ENCODE data around the gene NT5DC1.

Gene NT5DC1

GRCh38 chr6:116221067-116221466, 120.4 kb downstream of the NT5DC1 start:
- in situ Hi-C loops (cut with HindIII; ENCODE audit: low pct_ligation_motif_present, low sequenced_read_pairs) = no loop called here
- no peak for TF ChIP-seq CTCF (IDR thresholded peaks at IDR 0.05; ENCODE audit: low read depth, low read length, missing control alignments)
- DNase-seq = no peak
- Histone ChIP-seq H3K36me3 (replicated peaks) (no peaks in the 10 kb centered on the region), H3K27ac (no peak overlapping the region), H3K4me3 (ENCODE audit: low read depth, low read length) (no peak overlapping the region), H3K27me3 (replicated peaks) (no peaks in the 10 kb centered on the region)

DNA sequence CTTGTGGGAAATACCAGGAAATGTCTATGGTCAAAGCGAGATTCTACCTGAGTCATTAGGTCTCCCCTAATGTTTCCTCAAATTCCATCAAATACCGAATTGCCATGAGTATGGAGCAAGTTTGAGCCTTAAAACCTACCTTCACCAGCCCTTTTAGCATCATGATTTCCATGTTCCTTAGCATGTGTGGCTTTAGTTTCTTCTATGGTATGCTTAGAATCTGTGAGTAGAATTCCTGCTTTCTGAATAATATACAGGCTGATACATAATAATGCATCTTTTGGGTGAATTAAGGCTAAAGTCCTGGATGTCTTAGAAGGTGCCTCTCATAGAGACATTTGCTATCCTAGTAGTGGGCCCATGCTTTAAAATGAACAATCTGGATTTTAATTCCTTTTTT, 121.3 kb downstream of the NT5DC1 start:
- no peaks in the 10 kb centered on the region for H3K36me3 ChIP-seq (replicated peaks)
- no peak overlapping the region for H3K27ac ChIP-seq
- in situ Hi-C loops (cut with HindIII; ENCODE audit: low pct_ligation_motif_present, low sequenced_read_pairs) = no loop called here
- no peak for DNase-seq
- no peaks in the 10 kb centered on the region for H3K27me3 ChIP-seq (replicated peaks)
- no peak for TF ChIP-seq CTCF (IDR thresholded peaks at IDR 0.05; ENCODE audit: low read depth, low read length, missing control alignments)
- H3K4me3 ChIP-seq (ENCODE audit: low read depth, low read length) = no peak overlapping the region

- Histone ChIP-seq H3K27me3 (replicated peaks) (no peaks in the 10 kb centered on the region), H3K36me3 (replicated peaks) (no peaks in the 10 kb centered on the region), H3K27ac (no peak overlapping the region), H3K4me3 (ENCODE audit: low read depth, low read length) (no peak overlapping the region)
- in situ Hi-C loops (cut with HindIII; ENCODE audit: low pct_ligation_motif_present, low sequenced_read_pairs) = no loop called here
- no peak for TF ChIP-seq CTCF (IDR thresholded peaks at IDR 0.05; ENCODE audit: low read depth, low read length, missing control alignments)
- DNase-seq = no peak
Observed at GRCh38 chr6:116223355-116223754, 122.7 kb downstream of the NT5DC1 start.

GRCh38 chr6:116229287-116229913, 128.7 kb downstream of the NT5DC1 start:
- Histone ChIP-seq H3K27ac (no peak overlapping the region), H3K27me3 (replicated peaks) (no peaks in the 10 kb centered on the region), H3K4me3 (ENCODE audit: low read depth, low read length) (peak overlapping the region; percentile 57), H3K36me3 (replicated peaks) (no peaks in the 10 kb centered on the region)
- in situ Hi-C loops (cut with HindIII; ENCODE audit: low pct_ligation_motif_present, low sequenced_read_pairs) = no loop called here
- DNase-seq = peak; percentile 95
- no peak for TF ChIP-seq CTCF (IDR thresholded peaks at IDR 0.05; ENCODE audit: low read depth, low read length, missing control alignments)

- no peak for TF ChIP-seq CTCF (IDR thresholded peaks at IDR 0.05; ENCODE audit: low read depth, low read length, missing control alignments)
- H3K27me3 ChIP-seq (replicated peaks) = no peaks in the 10 kb centered on the region
- DNase-seq = no peak
- H3K4me3 ChIP-seq (ENCODE audit: low read depth, low read length) = no peak overlapping the region
- H3K27ac ChIP-seq = no peak overlapping the region
- in situ Hi-C loops (cut with HindIII; ENCODE audit: low pct_ligation_motif_present, low sequenced_read_pairs) = no loop called here
- no peaks in the 10 kb centered on the region for H3K36me3 ChIP-seq (replicated peaks)
Observed at GRCh38 chr6:116234689-116235088, 134.0 kb downstream of the NT5DC1 start.

- Histone ChIP-seq H3K4me3 (ENCODE audit: low read depth, low read length) (no peak overlapping the region), H3K27ac (no peak overlapping the region), H3K36me3 (replicated peaks) (no peaks in the 10 kb centered on the region), H3K27me3 (replicated peaks) (no peaks in the 10 kb centered on the region)
- in situ Hi-C loops (cut with HindIII; ENCODE audit: low pct_ligation_motif_present, low sequenced_read_pairs) = no loop called here
- TF ChIP-seq CTCF (IDR thresholded peaks at IDR 0.05; ENCODE audit: low read depth, low read length, missing control alignments) = no peak
- no peak for DNase-seq
Observed at GRCh38 chr6:116238083-116238482, 137.4 kb downstream of the NT5DC1 start.

All from brain microvascular endothelial cell (primary cell).